Neural progenitor cell (in vitro differentiated cells): Measurements from ENCODE around the gene TTC9. TPM values are rescaled to one million over a fixed set of nuclear protein-coding genes. Genes with fewer than 3 reads are reported as not detected.

Experiments used
- DNase-seq: peaks from one replicate; pipeline ENCODE4 v3.0.0-alpha.2; 2016; ENCODE audit warnings: low spot score
- H2AFZ ChIP-seq: fragments of 200-600 bp; sonication (generic); replicated peaks from 2 replicates; pipeline ENCODE4 v1.6.1; 2016; ENCODE audit warnings: antibody characterized with exemption
- H3F3A ChIP-seq: fragments of 200-600 bp; sonication (generic); 2 replicates; pipeline ENCODE4 v1.6.1; 2016; ENCODE audit warnings: antibody characterized with exemption, low read depth
- H3K27ac ChIP-seq: fragments of 200-600 bp; sonication (generic); 2 replicates; pipeline ENCODE4 v1.5.1; 2016; ENCODE audit warnings: mild to moderate bottlenecking
- H3K27me3 ChIP-seq: fragments of 200-600 bp; sonication (generic); 2 replicates; pipeline ENCODE4 v1.6.1; 2016; ENCODE audit warnings: mild to moderate bottlenecking, moderate library complexity
- H3K36me3 ChIP-seq: fragments of 200-600 bp; sonication (generic); 2 replicates; pipeline ENCODE4 v1.5.1; 2016
- H3K4me1 ChIP-seq: fragments of 200-600 bp; sonication (generic); 2 replicates; pipeline ENCODE4 v1.6.1; 2016; ENCODE audit warnings: mixed run types
- H3K4me2 ChIP-seq: fragments of 200-600 bp; sonication (generic); 2 replicates; pipeline ENCODE4 v1.6.1; 2016
- H3K4me3 ChIP-seq: fragments of 200-600 bp; sonication (generic); 2 replicates; pipeline ENCODE4 v1.5.1; 2016
- H3K79me2 ChIP-seq: fragments of 200-600 bp; sonication (generic); 2 replicates; pipeline ENCODE4 v1.6.1; 2016; ENCODE audit warnings: low read depth
- H3K9ac ChIP-seq: fragments of 200-600 bp; sonication (generic); 2 replicates; pipeline ENCODE4 v1.6.1; 2016
- H3K9me3 ChIP-seq: fragments of 200-600 bp; sonication (generic); 2 replicates; pipeline ENCODE4 v1.5.1; 2016; ENCODE audit warnings: low read depth
- H4K20me1 ChIP-seq: fragments of 200-600 bp; sonication (generic); 2 replicates; pipeline ENCODE4 v1.6.1; 2016; ENCODE audit warnings: low read depth
- H3K27ac Mint-ChIP-seq: 3 replicates; pipeline ENCODE4 v1.8.0; 2021; ENCODE audit warnings: mixed read lengths
- H3K27me3 Mint-ChIP-seq: 2 replicates; pipeline ENCODE4 v1.8.0; 2022; ENCODE audit warnings: low read depth, mild to moderate bottlenecking, inconsistent platforms, moderate library complexity, mixed read lengths; ENCODE audit not compliant: insufficient read depth
- H3K36me3 Mint-ChIP-seq: 3 replicates; pipeline ENCODE4 v1.8.0; 2021; ENCODE audit warnings: mixed read lengths
- H3K4me1 Mint-ChIP-seq: 3 replicates; pipeline ENCODE4 v1.8.0; 2021; ENCODE audit warnings: mixed read lengths
- H3K4me3 Mint-ChIP-seq: 3 replicates; pipeline ENCODE4 v1.8.0; 2021; ENCODE audit warnings: mild to moderate bottlenecking, moderate library complexity, mixed read lengths
- H3K9me3 Mint-ChIP-seq: 3 replicates; pipeline ENCODE4 v1.8.0; 2020; ENCODE audit warnings: mixed read lengths
- CTCF ChIP-seq: fragments of 200-600 bp; sonication (generic); IDR thresholded peaks from 2 replicates; pipeline ENCODE4 v1.5.1; 2017; ENCODE audit warnings: antibody characterized with exemption, mild to moderate bottlenecking
- EZH2 ChIP-seq: fragments of 200-600 bp; sonication (generic); IDR thresholded peaks from 2 replicates; pipeline ENCODE4 v1.6.1; 2017; ENCODE audit warnings: antibody characterized with exemption, mild to moderate bottlenecking, moderate library complexity
- EZH2phosphoT487 ChIP-seq: fragments of 200-600 bp; sonication (generic); IDR thresholded peaks from 2 replicates; pipeline ENCODE4 v1.6.1; 2017; ENCODE audit warnings: antibody characterized with exemption
- total RNA-seq: library from RNA; depleted of rRNA; stranded (reverse); fragments of >200 nt; gene quantifications from 2 replicates; pipeline ENCODE4 v1.2.3, GENCODE V29; 2015; ENCODE audit warnings: low replicate concordance

The TTC9 gene
- total RNA-seq, 1 donor from 2014 or later, result 3.5 TPM

GRCh38 chr14:70692210-70692609 is 50.5 kb downstream of the TTC9 start:
- Histone ChIP-seq H3K9me3 (no peaks in the 10 kb centered on the region), H3K4me3 (no peak overlapping the region), H3K36me3 (no peaks in the 10 kb centered on the region), H4K20me1 (no peaks in the 10 kb centered on the region), H3K79me2 (no peaks in the 10 kb centered on the region), H3K4me2 (no peak overlapping the region), H3K27ac (no peak overlapping the region), H3F3A (no peaks in the 10 kb centered on the region), H3K27me3 (no peaks in the 10 kb centered on the region), H2AFZ (peak overlapping the region; percentile 92), H3K9ac (no peak overlapping the region), H3K4me1 (no peaks in the 10 kb centered on the region)
- DNase-seq, result no peak
- H3K4me3 Mint-ChIP-seq, result no peak overlapping the region
- H3K9me3 Mint-ChIP-seq, result no peaks in the 10 kb centered on the region
- H3K27ac Mint-ChIP-seq, result no peak overlapping the region
- H3K4me1 Mint-ChIP-seq, result peaks cover 2% of the 10 kb centered on the region
- no peaks in the 10 kb centered on the region for H3K36me3 Mint-ChIP-seq
- TF ChIP-seq CTCF, result no peak
- TF ChIP-seq EZH2, result no peak
- TF ChIP-seq EZH2phosphoT487, result no peak
- H3K27me3 Mint-ChIP-seq, result no peaks in the 10 kb centered on the region

- Histone ChIP-seq H3K4me3 (no peak overlapping the region), H3K9ac (no peak overlapping the region), H3F3A (no peaks in the 10 kb centered on the region), H3K27me3 (no peaks in the 10 kb centered on the region), H3K36me3 (no peaks in the 10 kb centered on the region), H4K20me1 (no peaks in the 10 kb centered on the region), H2AFZ (no peak overlapping the region), H3K9me3 (no peaks in the 10 kb centered on the region), H3K4me1 (no peaks in the 10 kb centered on the region), H3K27ac (no peak overlapping the region), H3K79me2 (no peaks in the 10 kb centered on the region), H3K4me2 (no peak overlapping the region)
- no peak for DNase-seq
- TF ChIP-seq EZH2phosphoT487, result no peak
- no peak for TF ChIP-seq EZH2
- TF ChIP-seq CTCF, result no peak
- Mint-ChIP-seq H3K36me3 (no peaks in the 10 kb centered on the region), H3K4me3 (no peak overlapping the region), H3K27ac (no peak overlapping the region), H3K27me3 (peaks cover 4% of the 10 kb centered on the region), H3K4me1 (no peaks in the 10 kb centered on the region), H3K9me3 (no peaks in the 10 kb centered on the region)
Measured at GRCh38 chr14:70696026-70696425, 54.3 kb downstream of the TTC9 start.

- no peaks in the 10 kb centered on the region for H3K27me3 ChIP-seq
- no peak overlapping the region for H3K9ac ChIP-seq
- DNase-seq, result no peak
- no peaks in the 10 kb centered on the region for H3K36me3 ChIP-seq
- H3F3A ChIP-seq, result no peaks in the 10 kb centered on the region
- Mint-ChIP-seq H3K9me3 (no peaks in the 10 kb centered on the region), H3K27ac (no peak overlapping the region), H3K36me3 (no peaks in the 10 kb centered on the region), H3K4me1 (no peaks in the 10 kb centered on the region), H3K27me3 (peaks cover 4% of the 10 kb centered on the region), H3K4me3 (no peak overlapping the region)
- no peak overlapping the region for H2AFZ ChIP-seq
- no peaks in the 10 kb centered on the region for H4K20me1 ChIP-seq
- no peak overlapping the region for H3K4me2 ChIP-seq
- no peaks in the 10 kb centered on the region for H3K4me1 ChIP-seq
- no peak overlapping the region for H3K4me3 ChIP-seq
- no peak overlapping the region for H3K27ac ChIP-seq
- H3K9me3 ChIP-seq, result no peaks in the 10 kb centered on the region
- H3K79me2 ChIP-seq, result no peaks in the 10 kb centered on the region
- TF ChIP-seq EZH2phosphoT487 (no peak), CTCF (no peak), EZH2 (no peak)
Measured at GRCh38 chr14:70697701-70698100, 56.0 kb downstream of the TTC9 start.

- Histone ChIP-seq H3K36me3 (no peaks in the 10 kb centered on the region), H2AFZ (no peak overlapping the region), H3K4me1 (no peaks in the 10 kb centered on the region), H3F3A (no peaks in the 10 kb centered on the region), H3K9ac (no peak overlapping the region), H3K4me2 (no peak overlapping the region), H3K9me3 (no peaks in the 10 kb centered on the region), H3K4me3 (no peak overlapping the region), H3K27ac (no peak overlapping the region), H3K27me3 (no peaks in the 10 kb centered on the region), H3K79me2 (no peaks in the 10 kb centered on the region), H4K20me1 (no peaks in the 10 kb centered on the region)
- Mint-ChIP-seq H3K27ac (no peak overlapping the region), H3K36me3 (no peaks in the 10 kb centered on the region), H3K4me1 (no peaks in the 10 kb centered on the region), H3K4me3 (no peak overlapping the region), H3K27me3 (peaks cover 4% of the 10 kb centered on the region), H3K9me3 (no peaks in the 10 kb centered on the region)
- TF ChIP-seq EZH2phosphoT487 (no peak), EZH2 (no peak), CTCF (no peak)
- DNase-seq, result no peak
Measured at GRCh38 chr14:70698288-70698687, 56.6 kb downstream of the TTC9 start.
